HG03469 (cell line): Measurements from ENCODE around the gene ALG5.

Experiments
- ATAC-seq: cut with Tn5 transposase; IDR thresholded peaks from one replicate; pipeline ENCODE4 v1.9.1; 2021; ENCODE audit warnings: mild to moderate bottlenecking, moderate library complexity, moderate number of reproducible peaks; ENCODE audit not compliant: unreplicated experiment

ALG5 gene

GRCh38 chr13:36999054-36999714 lies at the start of gene ALG5:
ALG5 (minus strand) TSS chr13:36999340; CDS start chr13:36999300, 40 bp downstream.
- ATAC-seq = peak; percentile 60

GRCh38 chr13:37047846-37048245 lies 48.7 kb upstream of the ALG5 start:
- no peak for ATAC-seq

- no peak for ATAC-seq
Measured at GRCh38 chr13:37047032-37047431, 47.9 kb upstream of the ALG5 start.

- no peak for ATAC-seq
Measured at GRCh38 chr13:37046062-37046461, 46.9 kb upstream of the ALG5 start.

- ATAC-seq = no peak
Measured at GRCh38 chr13:37040789-37041188, 41.6 kb upstream of the ALG5 start.

GRCh38 chr13:37039896-37040295 lies 40.8 kb upstream of the ALG5 start:
- no peak for ATAC-seq

- ATAC-seq = no peak
Measured at GRCh38 chr13:37037241-37037640, 38.1 kb upstream of the ALG5 start.

GRCh38 chr13:37029617-37030016 lies 30.5 kb upstream of the ALG5 start:
- ATAC-seq = no peak

- no peak for ATAC-seq
Measured at GRCh38 chr13:37027639-37028038, 28.5 kb upstream of the ALG5 start.

- ATAC-seq = no peak
Measured at GRCh38 chr13:37026771-37027170, 27.6 kb upstream of the ALG5 start.

GRCh38 chr13:37023871-37024270 lies 24.7 kb upstream of the ALG5 start:
- ATAC-seq = no peak

- ATAC-seq = no peak
Measured at GRCh38 chr13:37014609-37015008, 15.5 kb upstream of the ALG5 start.

- no peak for ATAC-seq
Measured at GRCh38 chr13:37011788-37012187, 12.6 kb upstream of the ALG5 start.

- ATAC-seq = no peak
Measured at GRCh38 chr13:37011002-37011401, 11.9 kb upstream of the ALG5 start.

- ATAC-seq = no peak
Measured at GRCh38 chr13:37010424-37010823, 11.3 kb upstream of the ALG5 start.

- no peak for ATAC-seq
Measured at GRCh38 chr13:37009692-37010091, 10.6 kb upstream of the ALG5 start.

GRCh38 chr13:37001921-37002250 lies 2.7 kb upstream of the ALG5 start:
- ATAC-seq = no peak

- ATAC-seq = no peak
Measured at GRCh38 chr13:36998624-36999041, 507 bp downstream of the ALG5 start.

GRCh38 chr13:36997716-36998427 lies 1.3 kb downstream of the ALG5 start:
- ATAC-seq = no peak

- no peak for ATAC-seq
Measured at GRCh38 chr13:36992362-36992761, 6.8 kb downstream of the ALG5 start.

GRCh38 chr13:36986462-36987240 lies 12.5 kb downstream of the ALG5 start:
- no peak for ATAC-seq
